M059J (cell line): ENCODE measurements around the gene CCDC192. TPM values are rescaled to one million over a fixed set of nuclear protein-coding genes. Genes with fewer than 3 reads are reported as not detected.
"Not testable (repeated sequence)": the region's sequence is repeated elsewhere in the genome, so short reads cannot be mapped to it uniquely, and the experiment has no call there.

ENCODE experiments used
- DNase-seq: peaks from one replicate; pipeline ENCODE4 v3.0.0-alpha.2; 2012; ENCODE audit warnings: low read depth
- total RNA-seq: library from RNA; depleted of rRNA; stranded (reverse); fragments of >200 nt; shearing (Covaris generic); gene quantifications from 2 replicates; pipeline ENCODE4 v1.2.3, GENCODE V29; 2014

CCDC192 gene
- total RNA-seq, 1 experiment from 2014 or later, result not detected

DNA sequence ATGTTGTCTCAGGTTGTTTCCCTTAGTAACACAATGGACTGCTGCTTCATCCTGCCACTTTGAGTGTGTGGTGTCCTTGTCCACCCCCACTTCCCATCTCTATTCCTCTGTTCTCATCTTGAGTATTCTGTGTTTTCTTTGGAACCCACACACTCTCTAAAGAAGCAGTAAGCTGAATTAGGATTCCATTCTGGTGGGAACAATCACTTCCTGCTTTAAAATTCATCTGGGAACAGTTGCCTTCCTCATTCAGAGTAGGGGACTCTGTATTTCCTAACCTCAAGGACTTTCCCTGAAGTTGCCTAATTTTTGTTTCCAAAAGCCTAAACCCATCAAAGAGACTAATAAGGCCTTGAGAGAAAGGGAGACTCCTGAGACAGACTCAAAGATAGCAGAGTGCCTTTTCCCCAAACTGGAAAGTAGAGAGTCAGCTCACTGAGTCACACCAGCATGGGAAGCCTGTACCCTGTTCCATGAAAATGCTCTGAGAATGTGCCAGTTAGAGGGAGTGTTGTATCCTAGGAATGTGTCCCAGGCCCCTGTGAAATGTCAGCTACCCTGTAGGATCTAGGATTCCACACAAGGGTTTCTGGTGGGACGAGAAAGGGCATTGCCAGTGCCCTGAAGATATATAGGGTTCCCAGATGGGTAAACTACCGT, 63.6 kb downstream of the CCDC192 start:
- DNase-seq, result peak; percentile 36

DNA sequence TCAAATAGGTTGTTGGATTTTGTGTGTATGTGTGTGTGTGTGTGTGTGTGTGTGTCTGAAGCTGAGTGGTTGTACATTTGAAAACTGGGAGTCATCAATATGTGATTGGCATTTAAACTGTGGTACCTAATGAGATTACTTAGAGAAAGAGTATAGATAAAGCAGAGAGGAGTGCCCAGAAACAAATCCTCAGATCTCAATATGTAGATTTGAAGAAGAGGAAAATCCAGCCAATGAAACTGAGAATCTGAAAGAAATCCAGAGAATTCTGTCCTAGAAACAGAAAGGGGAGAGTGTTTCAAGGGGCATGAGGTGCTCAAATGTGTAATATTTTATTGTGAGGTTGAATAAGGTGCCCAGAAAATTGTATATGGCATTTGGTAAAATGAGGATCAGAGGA, 66.2 kb downstream of the CCDC192 start:
- DNase-seq, result no peak

GRCh38 chr5:127770272-127770671, 67.1 kb downstream of the CCDC192 start:
- DNase-seq, result no peak

DNA sequence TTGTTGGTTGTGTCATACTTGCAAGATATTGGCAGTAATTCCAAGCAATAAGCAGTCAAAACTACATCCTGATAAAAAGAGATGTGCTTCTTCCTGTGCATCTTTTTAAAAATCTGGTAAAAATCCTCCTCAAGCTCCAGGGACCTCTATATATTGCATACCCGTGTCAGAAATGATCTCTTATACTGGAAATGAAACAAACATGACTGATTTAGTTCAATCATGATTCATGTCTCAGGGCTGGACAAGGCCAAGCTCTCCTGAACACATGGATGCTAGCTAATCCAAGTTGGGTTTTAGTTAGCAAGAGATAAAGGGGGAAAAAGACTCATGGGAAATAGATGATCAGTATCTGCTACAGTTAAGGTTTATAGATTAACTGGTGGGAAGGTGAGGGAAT, 69.3 kb downstream of the CCDC192 start:
- no peak for DNase-seq

GRCh38 chr5:127774221-127774620, 71.0 kb downstream of the CCDC192 start:
- DNase-seq, result no peak

DNA sequence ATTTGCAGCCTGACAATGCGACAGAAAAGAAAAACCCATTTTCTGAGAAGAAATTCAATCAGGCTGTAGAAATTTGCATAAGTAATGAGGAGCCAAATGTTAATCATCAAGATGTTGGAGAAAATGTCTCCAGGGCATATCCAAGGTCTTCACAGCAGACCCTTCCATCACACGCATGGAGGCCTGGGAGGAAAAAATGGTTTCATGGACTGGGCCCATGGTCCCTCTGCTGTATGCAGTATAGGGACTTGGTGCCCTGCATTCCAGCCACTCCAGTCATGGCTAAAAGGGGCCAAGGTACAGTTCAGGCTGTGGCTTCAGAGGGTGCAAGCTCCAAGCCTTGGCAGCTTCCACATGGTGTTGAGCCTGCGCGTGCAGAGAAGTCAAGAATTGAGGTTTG, 73.3 kb downstream of the CCDC192 start:
- no peak for DNase-seq

GRCh38 chr5:127777957-127778356, 74.8 kb downstream of the CCDC192 start:
- DNase-seq, result no peak

GRCh38 chr5:127782450-127782849, 79.3 kb downstream of the CCDC192 start:
- not testable (repeated sequence) for DNase-seq

DNA sequence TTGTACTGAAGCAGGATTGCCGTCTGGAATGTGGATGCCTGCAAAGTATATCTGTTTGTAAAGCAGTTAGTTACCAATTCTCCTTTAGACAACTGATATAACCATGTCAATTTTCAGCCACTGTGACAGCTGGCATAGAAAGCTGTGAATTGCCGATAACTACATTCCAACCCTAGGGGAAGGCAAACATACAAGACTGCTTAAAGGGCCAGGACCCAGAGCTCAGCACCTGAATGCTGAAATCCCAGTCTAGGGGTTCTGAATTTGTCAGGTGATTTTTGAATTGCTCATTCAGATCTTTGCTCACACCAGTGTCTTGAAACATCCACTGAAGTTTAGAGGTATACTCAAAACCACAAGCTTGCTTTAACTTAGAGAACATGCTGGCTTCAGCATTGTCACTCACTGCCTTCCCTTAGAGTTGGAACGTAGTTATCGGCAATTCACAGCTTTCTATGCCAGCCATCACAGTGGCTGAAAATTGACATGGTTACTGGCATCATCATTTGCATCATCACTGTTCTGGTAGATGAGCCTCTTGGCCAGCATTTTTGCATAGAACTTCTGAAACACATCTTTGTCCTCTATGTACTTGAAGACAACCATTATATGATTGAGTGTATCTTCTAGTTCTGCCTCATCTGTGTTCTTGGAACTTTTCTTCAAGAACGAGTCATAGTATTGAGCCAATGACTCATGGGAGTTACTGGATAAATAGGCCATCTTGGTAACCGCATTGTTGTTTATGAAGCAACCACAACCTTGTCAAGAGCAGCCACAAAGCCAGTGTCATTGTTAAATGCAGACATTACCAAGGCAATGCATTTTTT, 82.1 kb downstream of the CCDC192 start:
- DNase-seq, result peak; percentile 94

DNA sequence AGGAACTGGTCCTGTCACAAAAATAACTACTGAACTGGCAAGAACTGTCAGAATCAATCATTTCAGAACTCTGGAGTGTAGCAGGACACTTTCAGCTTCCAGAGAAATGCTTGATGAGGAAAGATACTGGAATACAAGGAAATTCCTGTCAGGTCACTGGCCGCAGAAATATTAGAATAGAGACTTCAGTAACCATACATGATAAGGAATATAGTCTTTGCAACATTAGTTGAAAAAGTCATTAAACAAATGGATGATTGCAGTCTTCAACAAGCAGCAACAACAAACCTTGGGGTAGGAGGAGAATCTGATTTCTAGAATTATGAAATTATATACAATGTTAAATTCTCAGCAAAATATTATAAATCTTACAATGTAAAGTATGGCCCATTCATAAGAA, 88.2 kb downstream of the CCDC192 start:
- no peak for DNase-seq

- DNase-seq, result not testable (repeated sequence)
These were observed 88.7 kb downstream of the CCDC192 start for GRCh38 chr5:127791908-127792307.

GRCh38 chr5:127793052-127793451, 89.9 kb downstream of the CCDC192 start:
- DNase-seq, result no peak

- no peak for DNase-seq
These were observed 90.7 kb downstream of the CCDC192 start for GRCh38 chr5:127793879-127794278.

GRCh38 chr5:127796211-127796610, 93.0 kb downstream of the CCDC192 start:
- no peak for DNase-seq

GRCh38 chr5:127799293-127799905, 96.2 kb downstream of the CCDC192 start:
- no peak for DNase-seq

DNA sequence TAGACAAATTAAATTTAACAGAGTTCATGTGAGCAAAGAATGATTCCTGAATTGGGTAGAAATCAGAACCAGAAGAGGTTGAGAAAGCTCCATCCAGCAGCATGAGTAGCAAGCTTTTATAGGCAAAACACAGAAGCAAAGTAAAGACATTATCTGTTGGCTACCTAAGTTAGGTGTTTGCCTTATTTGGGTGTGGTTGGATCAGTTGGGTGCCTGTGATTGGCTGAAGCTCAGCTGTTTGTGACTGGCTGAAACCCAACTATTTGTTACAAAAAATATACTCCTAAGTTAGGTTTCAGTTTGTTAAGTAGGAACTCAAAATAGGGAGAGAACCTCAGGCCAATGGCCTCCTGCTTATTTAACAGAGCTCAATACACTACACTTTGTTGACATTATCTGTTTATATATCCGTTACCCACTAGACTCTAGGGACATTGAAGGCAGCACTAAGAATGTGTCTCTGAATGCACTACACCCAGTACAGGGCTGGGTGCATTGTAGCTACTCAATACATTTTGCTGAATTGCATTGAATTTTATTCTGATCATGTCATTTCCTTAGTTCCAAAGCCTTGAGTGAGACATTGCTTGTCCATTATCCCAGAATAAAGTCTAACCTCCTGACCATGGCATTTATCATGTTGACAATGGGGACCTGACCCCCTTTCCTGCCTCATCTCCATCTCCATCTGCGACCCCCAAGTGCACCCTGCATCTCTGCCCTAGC, 98.7 kb downstream of the CCDC192 start:
- peak; percentile 70 for DNase-seq

DNA sequence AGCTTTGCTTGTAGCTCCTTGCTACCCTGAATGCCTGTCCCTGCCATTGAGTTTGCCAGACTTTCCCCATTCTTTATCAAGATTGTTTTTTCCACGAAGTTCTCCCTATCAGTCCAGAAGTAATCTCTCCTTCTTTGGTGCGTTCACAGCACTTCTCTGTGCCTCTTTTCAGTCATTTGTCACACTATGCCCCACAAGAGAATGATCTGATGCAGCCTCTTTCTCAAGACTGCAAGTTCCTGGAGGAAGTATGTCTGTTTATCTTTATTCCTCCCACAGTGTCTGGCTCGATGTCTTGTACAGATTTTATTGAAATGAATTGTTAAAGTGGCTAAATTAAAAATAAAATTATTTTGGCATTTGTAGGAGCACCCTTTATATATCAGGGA, 99.3 kb downstream of the CCDC192 start:
- DNase-seq, result no peak

DNA sequence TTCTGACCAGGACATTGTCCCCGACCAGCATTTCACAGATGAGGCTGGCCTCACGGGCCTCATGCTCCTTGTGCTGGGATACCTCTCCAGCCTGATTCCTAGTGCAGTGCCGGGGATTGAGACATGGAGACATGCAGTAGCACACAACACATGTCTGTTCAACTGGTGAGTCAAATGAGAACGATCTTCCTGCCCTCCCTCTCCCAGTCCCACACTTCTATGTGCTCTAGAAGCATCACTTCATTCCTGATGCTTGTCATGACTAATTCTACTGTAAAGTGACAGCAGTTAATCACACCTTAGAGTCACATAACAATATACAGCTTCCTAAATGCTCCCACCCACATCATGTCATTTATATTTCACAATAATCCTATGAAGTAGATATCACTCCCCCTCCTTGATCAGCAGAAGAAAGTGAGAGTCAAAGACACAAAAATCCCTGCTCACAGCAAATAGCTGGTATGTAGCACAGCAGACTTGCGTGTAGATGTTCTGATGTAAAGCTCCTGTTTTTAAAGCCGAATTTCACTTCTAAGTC, 101.8 kb downstream of the CCDC192 start:
- no peak for DNase-seq

DNA sequence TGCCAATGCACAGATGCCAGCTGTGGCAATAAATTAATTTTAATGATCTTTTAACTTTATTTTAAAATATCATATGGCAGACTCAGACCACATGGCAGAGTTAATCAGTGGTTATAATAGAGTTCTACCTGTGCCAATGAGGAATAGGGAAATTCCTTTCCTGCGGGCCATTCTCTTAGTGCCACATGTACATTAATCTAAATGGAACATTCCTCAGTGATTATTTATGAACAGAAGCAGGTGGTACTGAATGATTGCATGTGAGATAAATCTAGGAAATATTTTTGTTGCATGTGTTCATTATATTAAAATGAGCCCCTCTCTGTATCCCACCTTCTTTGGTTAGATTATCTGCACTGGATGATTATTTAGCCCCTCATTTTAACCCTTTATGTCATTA, 102.3 kb downstream of the CCDC192 start:
- DNase-seq, result no peak

- no peak for DNase-seq
These were observed 103.6 kb downstream of the CCDC192 start for GRCh38 chr5:127806776-127807175.

GRCh38 chr5:127809533-127809932, 106.3 kb downstream of the CCDC192 start:
- DNase-seq, result no peak

DNA sequence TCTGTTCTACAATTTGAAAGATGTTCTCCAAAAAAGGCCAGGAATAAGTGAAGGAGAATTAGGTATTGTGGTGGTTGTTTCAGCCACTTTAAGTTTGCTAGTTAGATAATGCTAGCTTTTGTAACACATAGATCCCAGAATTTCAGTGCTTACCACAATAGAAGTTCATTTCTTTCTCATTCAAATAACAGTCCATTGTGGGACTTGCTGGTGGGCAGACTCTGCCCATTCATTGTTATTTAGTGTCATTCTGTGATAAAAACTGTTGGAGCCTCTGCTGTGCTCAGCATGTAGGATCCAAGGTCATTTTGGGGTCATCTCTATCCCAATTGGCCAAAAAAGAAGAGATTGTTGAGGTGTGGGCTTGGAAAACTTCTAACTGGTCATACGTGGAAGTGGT, 106.8 kb downstream of the CCDC192 start:
- no peak for DNase-seq
